Measurements from ENCODE around the gene UGT2B7.

DNA sequence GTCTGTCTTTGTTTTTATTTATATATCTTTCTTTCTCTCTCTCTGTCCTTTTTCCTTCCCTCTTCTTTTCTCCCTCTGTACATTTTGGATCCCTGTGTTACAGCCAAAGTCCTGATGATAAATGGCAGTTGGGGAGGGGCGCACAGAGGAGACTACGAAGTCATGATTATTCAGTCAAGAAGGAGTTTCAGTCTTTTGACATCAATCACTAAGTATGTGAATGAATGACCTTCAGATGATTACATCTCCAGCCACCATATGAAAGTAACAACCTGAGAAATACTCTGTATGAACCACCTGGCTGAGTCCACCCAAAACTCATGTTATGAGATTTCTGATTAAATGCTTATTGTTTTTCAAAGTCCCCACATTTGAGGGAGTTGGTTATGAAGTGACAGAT, 45.0 kb downstream of the UGT2B7 start:
- TF ChIP-seq CTCF (IDR thresholded peaks at IDR 0.05) (no peak), POLR2A (IDR thresholded peaks at IDR 0.05) (no peak)
